Spinal cord (tissue), 10 donors: ENCODE results near the gene PLEKHA1. TPM values are rescaled to one million over a fixed set of nuclear protein-coding genes. Genes with fewer than 3 reads are reported as not detected.

Experiments
- DNase-seq, 6 donors: peaks; one replicate each; pipeline versions ENCODE4 v3.0.0 to v3.0.0-alpha.2; 2013 to 2015; ENCODE audit warnings: low spot score in 6 of 6, low read depth in 4 of 6
- H3K27ac ChIP-seq: one replicate; pipeline ENCODE4 v1.5.1; 2013; ENCODE audit warnings: low read depth, low read length, control low read depth
- H3K27me3 ChIP-seq: one replicate; pipeline ENCODE4 v1.6.1; 2013; ENCODE audit warnings: low read length; ENCODE audit not compliant: control insufficient read depth, insufficient read depth
- H3K36me3 ChIP-seq: one replicate; pipeline ENCODE4 v1.6.1; 2013; ENCODE audit warnings: low read length; ENCODE audit not compliant: control insufficient read depth, insufficient read depth
- H3K4me1 ChIP-seq: one replicate; pipeline ENCODE4 v1.6.1; 2013; ENCODE audit warnings: low read length; ENCODE audit not compliant: control insufficient read depth, insufficient read depth
- H3K4me3 ChIP-seq: one replicate; pipeline ENCODE4 v1.5.1; 2013; ENCODE audit warnings: low read depth, low read length, control low read depth
- H3K9me3 ChIP-seq: one replicate; pipeline ENCODE4 v1.6.1; 2013; ENCODE audit warnings: low read length; ENCODE audit not compliant: control insufficient read depth, insufficient read depth
- WGBS: methylation state at CpG from one replicate; pipeline ENCODE4 v1.1.5; 2013; ENCODE audit warnings: missing lambda C conversion rate; ENCODE audit not compliant: insufficient coverage; 5-methylcytosine and 5-hydroxymethylcytosine counted together
- polyA plus RNA-seq, 2 donors: library from polyadenylated mRNA; unstranded; fragments of 120-200 nt; gene quantifications; one replicate each; pipeline ENCODE4 v1.2.1, GENCODE V29; 2013; ENCODE audit not compliant: insufficient read length in 2 of 2
- small RNA-seq: library from RNA; depleted of rRNA; stranded (forward); fragments of <200 nt; gene quantifications from one replicate; pipeline ENCODE3, GENCODE V24; 2014; ENCODE audit warnings: low replicate concordance
- total RNA-seq, 2 donors: library from RNA; depleted of rRNA in 1 of 2; stranded (reverse); fragments of 120-200 nt in 1 of 2; fragments of >200 nt in 1 of 2; gene quantifications; one replicate each; pipeline versions ENCODE4 v1.2.3 to v1.2.4, GENCODE V29; 2013 to 2014
- donor health status: healthy.

The PLEKHA1 gene
- total and polyA plus RNA-seq, 4 donors = 43.4 to 119 (median 107) TPM

- Histone ChIP-seq H3K9me3 (no peaks in the 10 kb centered on the region), H3K27me3 (no peaks in the 10 kb centered on the region), H3K27ac (peak overlapping the region; percentile 6), H3K4me3 (no peak overlapping the region), H3K36me3 (no peaks in the 10 kb centered on the region), H3K4me1 (peaks cover 65% of the 10 kb centered on the region)
- 39% methylated on average over 2 of the region's 7 CpGs for WGBS
- DNase-seq = peak in 2 of 6 donors; percentile 73 to 76
Observed at GRCh38 chr10:122478971-122479370, 104.5 kb downstream of the PLEKHA1 start.

- WGBS = 93% methylated on average over 10 of the region's 10 CpGs
- Histone ChIP-seq H3K4me1 (peaks cover 56% of the 10 kb centered on the region), H3K36me3 (no peaks in the 10 kb centered on the region), H3K27me3 (no peaks in the 10 kb centered on the region), H3K27ac (no peak overlapping the region), H3K9me3 (no peaks in the 10 kb centered on the region), H3K4me3 (no peak overlapping the region)
- no peak for DNase-seq
Observed at GRCh38 chr10:122480146-122480833, 105.8 kb downstream of the PLEKHA1 start.

- Histone ChIP-seq H3K27ac (no peak overlapping the region), H3K36me3 (no peaks in the 10 kb centered on the region), H3K4me3 (no peak overlapping the region), H3K4me1 (peaks cover 47% of the 10 kb centered on the region), H3K9me3 (no peaks in the 10 kb centered on the region), H3K27me3 (no peaks in the 10 kb centered on the region)
- no peak for DNase-seq
- WGBS = 89% methylated on average over 4 of the region's 6 CpGs
Observed at GRCh38 chr10:122481296-122482056, 107.0 kb downstream of the PLEKHA1 start.

Small RNA genes within 50 kb of the gene (small RNA-seq; reads per million reads assigned to genes)
- gene MIR3941 = not detected
- not detected for gene RNU6-728P

Other genes starting within 250 kb of the PLEKHA1 start
- gene BTBD16, start 103.4 kb upstream of the PLEKHA1 start, total RNA-seq = under 1 TPM; 0.59 to 0.99 TPM
- gene BTBD16, start 103.4 kb upstream of the PLEKHA1 start, polyA plus RNA-seq = 1 to 10 TPM; 1.8 to 2.5 TPM
- gene ARMS2, start 79.9 kb downstream of the PLEKHA1 start, total RNA-seq = not detected
- under 1 TPM; 0.26 to 0.52 TPM for gene ARMS2, start 79.9 kb downstream of the PLEKHA1 start, polyA plus RNA-seq
- gene HTRA1, start 86.8 kb downstream of the PLEKHA1 start, total RNA-seq = 100 to 1,000 TPM; 150 to 166 TPM
- 100 to 1,000 TPM; 174 to 243 TPM for gene HTRA1, start 86.8 kb downstream of the PLEKHA1 start, polyA plus RNA-seq
- under 1 TPM; 0.10 to 0.11 TPM for gene DMBT1, start 186.0 kb downstream of the PLEKHA1 start, total RNA-seq
- gene DMBT1, start 186.0 kb downstream of the PLEKHA1 start, polyA plus RNA-seq = under 1 TPM; 0.16 to 0.18 TPM